Naive B cell (primary cell): ENCODE measurements around the gene USP5. TPM values are rescaled to one million over a fixed set of nuclear protein-coding genes. Genes with fewer than 3 reads are reported as not detected.
"Not testable (repeated sequence)": the region's sequence is repeated elsewhere in the genome, so short reads cannot be mapped to it uniquely, and the experiment has no call there.

Experiments
- ATAC-seq, 2 donors: fragments of 150-1000 bp; cut with Tn5 transposase; 2 replicates each; pipeline ENCODE4 v1.10.0; 2021; ENCODE audit warnings: low read depth in 2 of 2, mild to moderate bottlenecking in 2 of 2, moderate library complexity in 2 of 2
- DNase-seq: peaks from one replicate; pipeline ENCODE4 v3.0.0; 2022
- H3K27ac Mint-ChIP-seq, 6 donors: one replicate each; pipeline ENCODE4 v1.8.0; 2020 to 2022; ENCODE audit warnings: mild to moderate bottlenecking in 6 of 6, mixed read lengths in 6 of 6, moderate library complexity in 5 of 6, inconsistent platforms in 2 of 6
- H3K27me3 Mint-ChIP-seq, 3 donors: one replicate each; pipeline ENCODE4 v1.8.0; 2021 to 2022; ENCODE audit warnings: mixed read lengths in 3 of 3, mild to moderate bottlenecking in 1 of 3
- H3K36me3 Mint-ChIP-seq, 2 donors: one replicate each; pipeline ENCODE4 v1.8.0; 2020 to 2022; ENCODE audit warnings: mixed read lengths in 2 of 2, inconsistent platforms in 1 of 2, mild to moderate bottlenecking in 1 of 2
- H3K4me1 Mint-ChIP-seq, 3 donors: one replicate each; pipeline ENCODE4 v1.8.0; 2020 to 2022; ENCODE audit warnings: mixed read lengths in 3 of 3, inconsistent platforms in 1 of 3, mild to moderate bottlenecking in 1 of 3, moderate library complexity in 1 of 3
- H3K4me3 Mint-ChIP-seq, 8 donors: one replicate each; pipeline ENCODE4 v1.8.0; 2020 to 2022; ENCODE audit warnings: mild to moderate bottlenecking in 8 of 8, mixed read lengths in 8 of 8, moderate library complexity in 8 of 8, inconsistent platforms in 2 of 8
- H3K9me3 Mint-ChIP-seq, 7 donors: one replicate each; pipeline ENCODE4 v1.8.0; 2020 to 2022; ENCODE audit warnings: mixed read lengths in 7 of 7, mild to moderate bottlenecking in 5 of 7, inconsistent platforms in 2 of 7, moderate library complexity in 1 of 7
- polyA plus RNA-seq, 6 donors: library from polyadenylated mRNA; unstranded; fragments of 300-500 nt; fragmentation: Illumina TruSeq; gene quantifications; one replicate each; pipeline ENCODE4 v1.2.3, GENCODE V29; 2021; ENCODE audit warnings: low read depth in 6 of 6

Gene USP5
- polyA plus RNA-seq, 6 donors from 2014 or later = 28.5 to 45.1 (median 35.4) TPM

DNA sequence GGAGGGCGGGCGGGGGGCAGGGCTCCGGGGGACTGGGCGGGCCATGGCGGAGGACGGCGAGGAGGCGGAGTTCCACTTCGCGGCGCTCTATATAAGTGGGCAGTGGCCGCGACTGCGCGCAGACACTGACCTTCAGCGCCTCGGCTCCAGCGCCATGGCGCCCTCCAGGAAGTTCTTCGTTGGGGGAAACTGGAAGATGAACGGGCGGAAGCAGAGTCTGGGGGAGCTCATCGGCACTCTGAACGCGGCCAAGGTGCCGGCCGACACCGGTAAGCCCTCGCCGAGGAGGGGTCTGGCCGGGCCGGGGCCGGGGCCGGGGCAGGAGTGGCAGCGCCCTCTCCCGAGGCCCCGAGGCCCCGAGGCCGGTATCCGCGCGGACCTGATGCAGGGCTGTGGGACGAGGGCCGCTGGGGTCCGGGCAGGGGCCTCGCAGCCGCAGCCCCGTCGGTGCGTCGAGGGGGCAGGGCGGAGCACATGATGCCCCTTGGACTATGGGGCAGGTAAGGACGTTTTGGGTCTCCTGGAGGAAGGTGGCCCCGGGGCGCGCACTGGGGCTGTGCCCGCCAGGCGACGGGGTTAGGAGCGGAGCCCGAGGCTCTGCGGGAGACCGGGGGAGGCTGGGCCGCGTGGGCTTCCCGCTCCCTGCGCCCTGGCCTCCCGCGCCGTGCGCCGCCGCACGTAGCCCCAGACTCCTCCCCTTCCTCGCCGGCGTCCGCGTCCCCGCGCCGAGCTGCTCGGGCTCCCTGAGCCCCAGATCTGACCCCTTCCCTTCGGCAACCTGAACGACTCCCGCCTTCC is 15.7 kb downstream of the USP5 start, which contains the start of gene TPI1:
TSS of gene TPI1 (plus strand) at position 119 of the 798 bp plus-strand sequence. CDS start at position 155, 36 bp downstream.
- Mint-ChIP-seq H3K27me3 (no peaks in the 10 kb centered on the region), H3K4me3 (peak within 1 kb of the TSS; percentile 81 to 98 (median 92)), H3K27ac (peak within 1 kb of the TSS; percentile 60 to 94 (median 81)), H3K4me1 (peaks cover 35 to 53% (median 41%) of the 10 kb centered on the region in 3 donors), H3K9me3 (no peaks in the 10 kb centered on the region), H3K36me3 (peaks cover 7 to 17% of the 10 kb centered on the region in 2 donors)
- DNase-seq = peak; percentile 61
- peak; percentile 72 to 73 for ATAC-seq

DNA sequence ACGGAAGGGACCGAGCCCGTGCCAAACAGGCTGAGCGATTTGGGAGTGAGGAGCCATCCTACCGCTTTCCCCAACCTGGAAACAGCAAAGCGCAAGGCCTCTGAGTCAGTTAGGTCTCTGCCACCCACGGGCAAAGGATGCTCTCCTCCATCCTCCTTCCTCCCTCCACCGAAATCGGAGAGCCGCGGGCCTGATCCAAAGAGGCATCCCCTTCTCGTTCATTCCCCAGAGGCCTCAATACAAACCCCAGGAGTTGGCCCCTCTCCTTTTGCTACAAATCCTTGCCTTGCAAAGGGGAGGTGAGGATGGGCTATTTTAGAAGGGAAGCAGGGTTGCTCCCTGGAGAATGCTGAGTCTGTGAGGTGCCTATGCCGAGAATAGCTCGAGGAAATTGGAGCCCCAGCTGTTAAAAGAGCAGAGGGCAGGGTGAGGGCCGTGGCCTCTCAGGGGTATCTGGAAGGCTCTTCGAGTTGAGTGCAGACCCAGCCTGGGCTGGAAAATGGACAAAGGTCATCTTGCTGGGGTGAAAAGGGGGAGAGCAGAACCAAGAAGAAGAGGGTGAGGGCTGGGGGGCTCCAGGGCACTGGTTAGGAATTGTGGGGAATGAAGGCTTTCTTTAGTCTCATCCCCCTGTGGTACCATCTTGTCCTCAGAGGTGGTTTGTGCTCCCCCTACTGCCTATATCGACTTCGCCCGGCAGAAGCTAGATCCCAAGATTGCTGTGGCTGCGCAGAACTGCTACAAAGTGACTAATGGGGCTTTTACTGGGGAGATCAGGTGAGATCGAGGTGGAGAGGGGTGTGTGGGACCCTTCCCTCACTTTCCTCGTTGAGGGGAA is 16.5 kb downstream of the USP5 start:
- H3K27me3 Mint-ChIP-seq = no peaks in the 10 kb centered on the region
- H3K36me3 Mint-ChIP-seq = peaks cover 7 to 12% of the 10 kb centered on the region in 2 donors
- peak overlapping the region; percentile 81 to 92 (median 86) for H3K4me3 Mint-ChIP-seq
- peak overlapping the region in 5 of 6 donors; percentile 37 to 92 (median 67) for H3K27ac Mint-ChIP-seq
- no peaks in the 10 kb centered on the region for H3K9me3 Mint-ChIP-seq
- H3K4me1 Mint-ChIP-seq = peaks cover 37 to 54% (median 47%) of the 10 kb centered on the region in 3 donors
- no peak for DNase-seq
- no peak for ATAC-seq

DNA sequence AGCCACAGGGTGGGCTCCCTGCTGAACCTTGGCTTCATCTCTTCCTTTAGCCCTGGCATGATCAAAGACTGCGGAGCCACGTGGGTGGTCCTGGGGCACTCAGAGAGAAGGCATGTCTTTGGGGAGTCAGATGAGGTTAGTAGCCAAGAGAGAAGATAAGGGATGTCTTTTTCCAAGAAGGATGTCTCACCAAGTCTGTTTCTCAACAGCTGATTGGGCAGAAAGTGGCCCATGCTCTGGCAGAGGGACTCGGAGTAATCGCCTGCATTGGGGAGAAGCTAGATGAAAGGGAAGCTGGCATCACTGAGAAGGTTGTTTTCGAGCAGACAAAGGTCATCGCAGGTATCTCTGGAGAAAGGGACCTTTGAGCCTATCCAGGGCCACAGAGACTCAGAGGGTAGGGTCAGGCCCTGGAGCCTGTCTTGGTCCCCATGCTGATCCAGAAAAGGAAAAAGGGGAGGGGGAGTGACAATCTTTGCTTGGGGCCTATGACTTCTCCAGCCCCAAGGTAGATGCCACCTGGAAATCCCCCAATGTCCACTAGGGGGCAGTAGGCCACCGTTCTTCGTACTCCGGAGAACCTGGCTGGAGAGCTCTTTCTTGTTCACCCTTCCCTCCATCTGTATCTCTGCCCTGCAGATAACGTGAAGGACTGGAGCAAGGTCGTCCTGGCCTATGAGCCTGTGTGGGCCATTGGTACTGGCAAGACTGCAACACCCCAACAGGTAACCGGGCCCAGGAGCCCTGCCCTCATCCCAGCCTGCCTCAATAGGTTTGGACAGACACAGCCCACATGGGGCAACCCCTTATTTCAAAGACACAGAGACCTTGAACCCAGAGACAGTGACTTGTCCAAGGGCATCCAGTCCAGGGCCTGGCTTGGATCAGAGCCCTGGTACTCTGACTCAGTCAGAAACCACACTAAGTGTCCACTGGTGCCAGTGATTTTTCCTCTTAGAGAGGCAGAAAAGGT is 17.4 kb downstream of the USP5 start:
- no peaks in the 10 kb centered on the region for H3K9me3 Mint-ChIP-seq
- peaks cover 7 to 9% of the 10 kb centered on the region in 2 donors for H3K36me3 Mint-ChIP-seq

DNA sequence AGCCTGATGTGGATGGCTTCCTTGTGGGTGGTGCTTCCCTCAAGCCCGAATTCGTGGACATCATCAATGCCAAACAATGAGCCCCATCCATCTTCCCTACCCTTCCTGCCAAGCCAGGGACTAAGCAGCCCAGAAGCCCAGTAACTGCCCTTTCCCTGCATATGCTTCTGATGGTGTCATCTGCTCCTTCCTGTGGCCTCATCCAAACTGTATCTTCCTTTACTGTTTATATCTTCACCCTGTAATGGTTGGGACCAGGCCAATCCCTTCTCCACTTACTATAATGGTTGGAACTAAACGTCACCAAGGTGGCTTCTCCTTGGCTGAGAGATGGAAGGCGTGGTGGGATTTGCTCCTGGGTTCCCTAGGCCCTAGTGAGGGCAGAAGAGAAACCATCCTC is 18.4 kb downstream of the USP5 start:
- not testable (repeated sequence) for H3K36me3 Mint-ChIP-seq, ATAC-seq, H3K27ac Mint-ChIP-seq, H3K27me3 Mint-ChIP-seq, H3K9me3 Mint-ChIP-seq, DNase-seq
- H3K4me1 Mint-ChIP-seq = peaks cover 36 to 59% (median 52%) of the 10 kb centered on the region in 3 donors
- peak overlapping the region in 4 of 8 donors; percentile 55 to 75 (median 66) for H3K4me3 Mint-ChIP-seq

More for the DNA sequence above, 17.4 kb downstream of the USP5 start:
- Mint-ChIP-seq H3K4me1 (peaks cover 39 to 59% (median 52%) of the 10 kb centered on the region in 3 donors), H3K27me3 (no peaks in the 10 kb centered on the region), H3K4me3 (peak overlapping the region; percentile 52 to 92 (median 86)), H3K27ac (peak overlapping the region; percentile 18 to 92 (median 74))
- DNase-seq (peak; percentile 81), ATAC-seq (peak; percentile 13 to 26)

DNA sequence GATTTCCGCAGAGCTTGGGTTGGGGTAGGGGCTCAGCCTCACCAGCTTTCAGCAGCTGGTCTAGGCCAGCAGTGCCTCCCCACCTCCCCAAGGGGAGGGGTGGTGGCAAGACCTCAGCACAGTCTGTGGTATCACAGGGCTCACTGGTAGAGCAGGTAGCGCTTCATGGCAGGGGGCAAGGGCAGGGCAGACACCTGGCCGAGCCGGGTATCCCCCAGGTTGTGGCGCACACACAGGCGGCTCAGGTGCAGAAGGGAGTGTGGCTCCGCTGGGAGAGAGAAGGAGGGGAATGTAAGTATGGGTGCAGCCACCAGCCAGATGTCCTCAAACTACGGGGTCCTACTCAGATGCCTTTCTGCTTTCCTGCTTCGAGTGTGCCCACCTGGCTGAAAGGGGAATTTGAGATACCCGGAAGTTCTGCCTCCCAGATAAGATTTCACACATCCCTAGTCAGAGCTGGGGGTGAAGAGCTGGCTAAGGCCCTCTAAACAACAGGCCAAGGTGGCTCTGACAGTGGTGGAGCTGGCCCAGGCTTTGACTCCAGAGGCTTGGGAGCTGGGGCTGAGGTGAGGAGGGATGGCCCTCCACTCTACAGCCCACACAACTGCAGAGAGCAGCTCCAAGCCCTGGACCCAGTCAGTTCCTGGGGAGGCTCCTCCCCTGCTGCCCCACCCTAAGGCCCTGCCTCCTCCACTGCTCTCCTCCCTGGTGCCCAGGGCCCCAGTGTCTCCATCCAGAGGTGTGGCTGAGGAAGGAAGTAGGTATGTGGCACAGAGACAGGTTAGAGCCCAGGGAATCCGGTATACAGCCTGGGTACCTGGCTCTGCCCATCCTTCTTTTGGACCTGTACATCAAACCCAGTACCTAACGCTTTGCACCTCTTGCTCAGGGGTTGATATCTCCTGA is 19.4 kb downstream of the USP5 start:
- Mint-ChIP-seq H3K36me3 (no peaks in the 10 kb centered on the region), H3K4me1 (peaks cover 36 to 56% (median 52%) of the 10 kb centered on the region in 3 donors), H3K9me3 (no peaks in the 10 kb centered on the region), H3K4me3 (peak overlapping the region; percentile 90 to 95 (median 94)), H3K27ac (peak overlapping the region in 2 of 6 donors; percentile 41 to 89), H3K27me3 (no peaks in the 10 kb centered on the region)
- ATAC-seq (no peak), DNase-seq (no peak)

DNA sequence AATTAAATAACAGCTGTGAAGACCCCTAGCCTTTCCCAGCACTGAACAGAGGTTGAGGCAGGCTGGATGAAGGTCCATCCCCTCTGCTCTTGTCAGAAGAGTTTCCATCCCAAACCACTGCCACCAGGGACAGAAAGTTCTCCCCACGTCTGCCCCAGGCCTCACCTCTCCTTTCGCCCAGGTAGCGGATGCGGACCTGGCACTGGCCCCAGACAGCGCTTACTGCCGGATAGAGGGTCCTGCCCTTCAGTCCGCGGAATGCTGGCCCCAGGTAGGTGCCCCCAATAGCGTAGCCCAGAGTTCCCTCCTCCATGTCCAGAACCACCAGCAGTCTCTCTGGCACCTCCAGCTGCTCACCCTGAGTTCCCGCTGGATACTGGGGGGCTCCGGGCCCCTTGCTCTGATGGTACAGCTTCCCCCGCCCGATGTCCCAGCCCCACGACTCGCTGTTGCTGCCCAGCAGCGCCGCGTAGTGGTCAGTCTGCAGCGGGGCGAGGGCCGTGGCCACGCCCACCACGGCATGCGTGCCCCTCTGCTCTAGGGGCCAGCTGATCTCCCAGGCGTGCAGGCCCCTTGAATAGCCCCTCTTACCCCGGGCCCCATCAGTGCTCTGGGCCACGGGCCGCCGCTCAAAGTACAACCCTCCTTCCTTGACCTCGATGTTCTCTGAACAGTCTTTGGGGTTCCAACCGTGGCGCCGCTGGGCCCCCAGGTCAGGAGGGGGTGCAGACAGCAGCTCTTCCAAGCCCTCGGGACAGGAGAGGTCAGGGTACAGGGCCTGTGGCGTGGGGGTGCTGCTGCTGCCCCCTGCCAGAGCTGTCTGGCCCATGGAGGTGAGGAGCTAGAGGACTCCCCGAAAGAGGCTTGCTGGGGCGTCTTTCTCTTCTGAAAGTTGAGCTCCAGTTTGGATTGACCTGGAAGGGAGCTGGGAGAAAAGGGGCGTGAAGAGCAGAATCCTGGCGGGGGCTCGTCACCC is 20.4 kb downstream of the USP5 start:
- Mint-ChIP-seq H3K27me3 (no peaks in the 10 kb centered on the region), H3K36me3 (no peaks in the 10 kb centered on the region), H3K4me3 (peak overlapping the region; percentile 90 to 95 (median 94)), H3K9me3 (no peaks in the 10 kb centered on the region), H3K27ac (peak overlapping the region; percentile 81 to 94 (median 89)), H3K4me1 (peaks cover 36 to 52% (median 48%) of the 10 kb centered on the region in 3 donors)
- ATAC-seq = peak; percentile 31 to 41
- DNase-seq = peak; percentile 84

DNA sequence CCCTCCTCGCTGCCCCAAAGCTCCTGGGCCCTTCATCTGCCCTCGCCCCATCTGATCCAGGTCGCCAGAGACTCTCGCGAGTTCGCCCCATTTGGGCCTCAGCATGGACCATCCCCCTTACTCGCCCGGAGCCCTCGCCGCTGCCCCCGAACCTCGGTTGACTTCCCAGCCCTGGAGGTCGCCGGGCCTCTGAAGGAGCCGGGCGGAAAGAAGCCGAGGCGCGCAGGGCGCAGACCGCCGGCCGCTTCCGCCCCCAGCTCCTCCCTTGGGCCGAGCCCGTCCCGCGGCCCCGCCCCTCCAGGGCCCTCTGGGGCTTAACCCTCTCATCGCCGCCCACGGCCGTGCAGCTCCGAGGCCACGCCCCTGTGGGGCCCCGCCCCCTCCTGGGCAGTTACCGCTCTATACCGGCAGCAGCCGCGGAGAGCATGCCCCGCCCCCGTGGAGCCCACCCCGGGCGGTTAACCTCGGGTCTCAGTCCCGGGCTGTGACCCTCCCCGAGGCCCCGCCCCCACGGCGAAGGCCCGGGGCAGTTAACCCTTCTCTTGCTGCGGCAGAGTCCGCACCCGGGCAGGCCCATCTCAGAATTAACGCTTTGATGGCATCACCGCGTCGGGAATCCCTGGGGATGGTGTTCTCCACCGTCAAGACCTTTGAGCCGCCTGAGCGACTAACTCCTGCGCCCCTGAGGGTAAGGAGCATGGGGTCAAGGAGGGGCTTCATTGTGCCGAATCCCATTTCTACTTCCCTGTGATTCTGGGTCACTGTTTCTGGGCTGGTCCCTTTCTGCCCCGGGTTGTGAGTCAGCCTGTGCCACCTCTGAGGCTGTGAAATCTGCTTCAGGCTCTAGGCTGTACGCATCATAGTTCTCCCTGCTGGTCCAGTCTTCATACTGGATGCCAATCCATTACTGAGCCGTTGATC is 21.4 kb downstream of the USP5 start, which contains the start of gene SPSB2:
TSS of gene SPSB2 (minus strand) at position 210 of the 921 bp plus-strand sequence. CDS start 402 bp downstream, outside the sequence.
- Mint-ChIP-seq H3K36me3 (no peaks in the 10 kb centered on the region), H3K4me3 (peak within 1 kb of the TSS; percentile 90 to 95 (median 94)), H3K9me3 (no peaks in the 10 kb centered on the region), H3K27ac (peak within 1 kb of the TSS; percentile 81 to 94 (median 92)), H3K4me1 (peaks cover 32 to 48% (median 44%) of the 10 kb centered on the region in 3 donors), H3K27me3 (no peaks in the 10 kb centered on the region)
- DNase-seq (peak; percentile 99), ATAC-seq (peak; percentile 85 to 87)

DNA sequence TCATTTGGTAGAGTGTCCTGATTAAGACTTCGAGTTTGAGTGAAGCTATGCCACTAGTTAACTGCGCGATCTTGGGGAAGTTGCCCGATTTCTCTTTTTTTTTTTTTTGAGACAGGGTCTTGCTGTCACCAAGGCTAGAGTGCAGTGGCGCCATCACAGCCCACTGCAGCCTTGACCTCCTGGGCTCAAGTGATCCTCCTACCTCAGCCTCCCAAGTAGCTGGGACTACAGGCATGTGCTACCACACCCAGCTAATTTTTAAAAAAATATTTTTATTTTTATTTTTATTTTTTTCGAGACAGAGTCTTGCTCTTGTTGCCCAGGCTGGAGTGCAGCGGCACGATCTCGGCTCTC is 22.0 kb downstream of the USP5 start:
- Mint-ChIP-seq H3K27ac (peak overlapping the region in 5 of 6 donors; percentile 54 to 94 (median 81)), H3K4me3 (peak overlapping the region; percentile 90 to 95 (median 94)), H3K4me1 (peaks cover 26 to 41% (median 38%) of the 10 kb centered on the region in 3 donors)
- not testable (repeated sequence) for H3K9me3 Mint-ChIP-seq, H3K36me3 Mint-ChIP-seq, DNase-seq, H3K27me3 Mint-ChIP-seq, ATAC-seq

DNA sequence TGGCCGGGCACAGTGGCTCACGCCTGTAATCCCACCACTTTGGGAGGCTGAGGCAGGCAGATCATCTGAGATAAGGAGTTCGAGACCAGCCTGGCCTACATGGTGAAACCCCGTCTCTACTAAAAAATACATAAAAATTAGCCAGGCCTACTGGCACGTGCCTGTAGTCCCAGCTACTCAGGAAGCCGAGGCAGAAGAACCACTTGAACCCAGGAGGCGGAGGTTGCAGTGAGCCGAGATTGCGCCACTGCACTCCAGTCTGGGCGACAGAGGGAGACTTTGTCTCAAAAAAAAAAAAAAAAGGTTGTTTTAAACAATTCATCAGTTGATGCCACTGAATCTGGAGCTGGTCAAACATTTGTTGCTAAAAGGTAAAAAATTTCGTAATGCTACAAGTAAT is 27.9 kb downstream of the USP5 start:
- H3K4me3 Mint-ChIP-seq, ATAC-seq, H3K4me1 Mint-ChIP-seq, H3K27ac Mint-ChIP-seq, H3K36me3 Mint-ChIP-seq, H3K9me3 Mint-ChIP-seq, DNase-seq, H3K27me3 Mint-ChIP-seq: not testable (repeated sequence)

DNA sequence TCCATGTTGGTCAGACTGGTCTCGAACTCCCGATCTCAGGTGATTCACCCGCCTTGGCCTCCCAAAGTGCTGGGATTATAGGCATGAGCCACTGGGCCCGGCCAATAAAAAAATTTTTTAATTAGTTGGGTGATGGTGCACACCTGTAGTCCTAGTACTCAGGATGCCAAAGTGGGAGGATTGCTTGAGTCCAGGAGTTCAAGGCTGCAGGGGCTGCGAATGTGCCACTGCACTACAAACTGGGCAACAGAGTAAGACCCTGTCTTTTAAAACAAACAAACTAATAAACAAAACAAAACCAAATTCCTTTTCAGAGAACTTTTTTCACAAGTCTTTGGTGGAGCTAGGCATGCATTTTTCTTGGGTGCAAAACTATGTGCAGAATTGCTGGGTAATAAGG is 31.3 kb downstream of the USP5 start:
- H3K27me3 Mint-ChIP-seq = no peaks in the 10 kb centered on the region
- ATAC-seq (no peak), DNase-seq (no peak)
- no peaks in the 10 kb centered on the region for H3K4me1 Mint-ChIP-seq
- no peak overlapping the region for H3K27ac Mint-ChIP-seq
- no peaks in the 10 kb centered on the region for H3K36me3 Mint-ChIP-seq
- H3K9me3 Mint-ChIP-seq = no peaks in the 10 kb centered on the region
- H3K4me3 Mint-ChIP-seq = no peak overlapping the region
